ACHN (cell line): Measurements from ENCODE around the gene OR56A3.

Experiments used
- DNase-seq: peaks from one replicate; pipeline ENCODE4 v3.0.0-alpha.2; 2015
- in situ Hi-C: cut with HindIII; loops from 2 replicates; pipeline ENCODE4 v1.10.0; 2017; ENCODE audit warnings: low sequenced_read_pairs, low pct_ligation_motif_present, low pct_unique_long_range_greater_than_20kb

Gene OR56A3

GRCh38 chr11:5966958-5967357 lies 24.9 kb downstream of the OR56A3 start:
- in situ Hi-C loops: no loop called here
- no peak for DNase-seq

- no peak for DNase-seq
- in situ Hi-C loops: no loop called here
Measured at GRCh38 chr11:5967708-5968107, 25.7 kb downstream of the OR56A3 start.

- in situ Hi-C loops: no loop called here
- no peak for DNase-seq
Measured at GRCh38 chr11:5968394-5968793, 26.3 kb downstream of the OR56A3 start, which contains the start of gene OR56A5. OR56A5 (minus strand) TSS chr11:5968494; CDS start chr11:5968494, 0 bp downstream.

GRCh38 chr11:5973530-5973929 lies 31.5 kb downstream of the OR56A3 start:
- DNase-seq: no peak
- in situ Hi-C loops: no loop called here

GRCh38 chr11:5983443-5983842 lies 41.4 kb downstream of the OR56A3 start:
- no peak for DNase-seq
- in situ Hi-C loops: no loop called here

GRCh38 chr11:5986885-5987284 lies 44.8 kb downstream of the OR56A3 start, which contains the start of gene OR52L1:
OR52L1 (minus strand) TSS chr11:5986985; CDS start chr11:5986930, 55 bp downstream.
- in situ Hi-C loops: no loop called here
- no peak for DNase-seq

- in situ Hi-C loops: no loop called here
- no peak for DNase-seq
Measured at GRCh38 chr11:5989203-5989602, 47.2 kb downstream of the OR56A3 start.

GRCh38 chr11:5992150-5992549 lies 50.1 kb downstream of the OR56A3 start:
- DNase-seq: no peak
- in situ Hi-C loops: no loop called here

GRCh38 chr11:5992604-5993251 lies 50.7 kb downstream of the OR56A3 start:
- DNase-seq: peak; percentile 8
- in situ Hi-C loops: no loop called here

- in situ Hi-C loops: no loop called here
- no peak for DNase-seq
Measured at GRCh38 chr11:5994791-5995190, 52.7 kb downstream of the OR56A3 start.
